HepG2 (cell line): ENCODE measurements around the gene GPBAR1. TPM values are rescaled to one million over a fixed set of nuclear protein-coding genes. Genes with fewer than 3 reads are reported as not detected.
A peak's percentile ranks its signal among the peaks of the same experiment; 100 is the strongest.

Experiments
- ADNP ChIP-seq: sonication (generic); formaldehyde crosslinking; IDR thresholded peaks from 2 replicates; pipeline ENCODE4 v1.4.0; 2020; ENCODE audit warnings: missing genetic modification reagents
- BCL6 ChIP-seq: IDR thresholded peaks from 2 replicates; pipeline ENCODE4 v1.6.1; 2016; ENCODE audit warnings: missing genetic modification reagents, missing compliant biosample characterization
- CCDC6 ChIP-seq: sonication (generic); formaldehyde crosslinking; IDR thresholded peaks from 2 replicates; pipeline ENCODE4 v1.8.1; 2022; ENCODE audit warnings: mild to moderate bottlenecking, missing genetic modification reagents, moderate library complexity
- FOXA1 ChIP-seq, 2 experiments: fragments of 450-650 bp in 1 of 2; sonication (generic) in 1 of 2; formaldehyde crosslinking in 1 of 2; IDR thresholded peaks; 2 replicates each; pipeline versions ENCODE4 v1.4.0 to v1.6.1; 2016 to 2020; ENCODE audit warnings: missing genetic modification reagents in 1 of 2
- HOXA5 ChIP-seq: sonication (generic); formaldehyde crosslinking; IDR thresholded peaks from 2 replicates; pipeline ENCODE4 v1.4.0; 2020; ENCODE audit warnings: missing genetic modification reagents
- HOXD1 ChIP-seq: sonication (generic); formaldehyde crosslinking; IDR thresholded peaks from 2 replicates; pipeline ENCODE4 v1.5.0; 2020; ENCODE audit warnings: missing genetic modification reagents
- MIER2 ChIP-seq: IDR thresholded peaks from 2 replicates; pipeline ENCODE4 v1.6.1; 2016; ENCODE audit warnings: missing biosample characterization, missing genetic modification reagents
- PHF21A ChIP-seq: sonication (generic); formaldehyde crosslinking; IDR thresholded peaks from 2 replicates; pipeline ENCODE4 v1.5.0; 2020; ENCODE audit warnings: mild to moderate bottlenecking, missing genetic modification reagents
- PHF8 ChIP-seq: sonication (generic); formaldehyde crosslinking; IDR thresholded peaks from 2 replicates; pipeline ENCODE4 v1.5.0; 2020; ENCODE audit warnings: missing genetic modification reagents
- PPARG ChIP-seq: conservative IDR thresholded peaks from 2 replicates; pipeline ENCODE4 v1.6.1; 2016; ENCODE audit warnings: missing biosample characterization, missing genetic modification reagents
- RCOR2 ChIP-seq: IDR thresholded peaks from 2 replicates; pipeline ENCODE4 v1.6.1; 2016; ENCODE audit warnings: missing biosample characterization, missing genetic modification reagents
- REPIN1 ChIP-seq: sonication (generic); formaldehyde crosslinking; IDR thresholded peaks from 2 replicates; pipeline ENCODE4 v1.8.0; 2022; ENCODE audit warnings: missing genetic modification reagents, low read depth, mild to moderate bottlenecking, borderline replicate concordance
- TCF7L2 ChIP-seq: IDR thresholded peaks from 2 replicates; pipeline ENCODE4 v1.6.1; 2011; ENCODE audit warnings: mild to moderate bottlenecking, low read depth, low read length, moderate library complexity
- ZNF460 ChIP-seq: sonication (generic); formaldehyde crosslinking; IDR thresholded peaks from 2 replicates; pipeline ENCODE4 v1.5.1; 2020; ENCODE audit warnings: missing genetic modification reagents, mild to moderate bottlenecking, borderline replicate concordance
- ZNF607 ChIP-seq: sonication (generic); formaldehyde crosslinking; IDR thresholded peaks from 2 replicates; pipeline ENCODE4 v1.5.1; 2020; ENCODE audit warnings: missing genetic modification reagents, mild to moderate bottlenecking, borderline replicate concordance
- ZNF883 ChIP-seq: sonication (generic); formaldehyde crosslinking; IDR thresholded peaks from 2 replicates; pipeline ENCODE4 v1.5.1; 2020; ENCODE audit warnings: mild to moderate bottlenecking, missing genetic modification reagents; ENCODE audit errors: not compliant biosample characterization
- polyA plus RNA-seq, 8 experiments: library from polyadenylated mRNA; depleted of rRNA in 3 of 8; stranded (reverse) in 7 of 8; unstranded in 1 of 8; fragments of >200 nt; fragmentation: Illumina TruSeq in 4 of 8; extraction: Trizol in 4 of 8; gene quantifications; 2 replicates each; pipeline versions ENCODE4 v1.2.1 to v1.2.3, GENCODE V29; 2011 to 2016; ENCODE audit warnings: low read depth in 4 of 8, missing spikeins in 1 of 8, mixed read lengths in 1 of 8; ENCODE audit not compliant: insufficient read depth in 1 of 8
- total RNA-seq, 5 experiments: library from RNA; depleted of rRNA; stranded (reverse); fragments of >200 nt; fragmentation: Illumina TruSeq; extraction: Trizol; gene quantifications; 2 replicates each; pipeline ENCODE4 v1.2.3, GENCODE V29; 2016; ENCODE audit warnings: low read depth in 1 of 5
- TF ChIP-seq, protein P1 (sequence below): sonication (generic); formaldehyde crosslinking; conservative IDR thresholded peaks from 2 replicates; pipeline ENCODE4 v1.4.0; 2020; ENCODE audit warnings: mild to moderate bottlenecking, missing genetic modification reagents, moderate library complexity
- TF ChIP-seq, protein P2 (sequence below): sonication (generic); formaldehyde crosslinking; IDR thresholded peaks from 2 replicates; pipeline ENCODE4 v1.4.0; 2020; ENCODE audit warnings: mild to moderate bottlenecking, missing genetic modification reagents
- TF ChIP-seq, protein P3 (sequence below): IDR thresholded peaks from 2 replicates; pipeline ENCODE4 v1.4.0; 2020; ENCODE audit warnings: mild to moderate bottlenecking, missing genetic modification reagents
- TF ChIP-seq, protein P4 (sequence below): sonication (generic); formaldehyde crosslinking; IDR thresholded peaks from 2 replicates; pipeline ENCODE4 v1.5.1; 2020; ENCODE audit warnings: missing genetic modification reagents, mild to moderate bottlenecking, borderline replicate concordance

GPBAR1 gene
- total and polyA plus RNA-seq, 2 of the 13 experiments (the other 11 are each of a cell fraction or from before 2014, with no cell fraction given): 0.05 to 0.09 TPM

DNA sequence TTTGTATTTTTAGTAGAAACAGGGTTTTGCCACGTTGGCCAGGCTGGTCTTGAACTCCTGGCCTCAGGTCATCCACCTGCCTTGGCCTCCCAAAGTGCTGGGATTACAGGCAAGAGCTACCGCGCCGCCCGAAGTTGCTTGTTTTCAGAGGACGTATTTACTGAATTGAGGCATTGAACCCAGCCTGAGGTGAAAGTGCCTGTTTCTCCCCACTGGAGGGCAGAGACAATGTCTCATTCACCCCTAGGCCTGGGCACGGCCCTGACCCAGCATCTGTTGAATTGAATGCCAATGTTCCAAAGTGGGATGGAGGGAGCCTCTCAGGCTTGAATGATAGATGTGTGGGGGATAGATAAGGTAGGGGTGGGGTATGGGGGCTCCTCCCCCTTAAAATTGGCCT, 36.0 kb downstream of the GPBAR1 start (continued):
- TF ChIP-seq ADNP (CRISPR knock-in tag) (peak; percentile 90; the same call in 1 of the 2 replicates), CCDC6 (CRISPR knock-in tag) (no peak), HOXA5 (0 out of 2 replicates have a peak, but pooled peaks have one; percentile 2), HOXD1 (CRISPR knock-in tag) (0 out of 2 replicates have a peak, but pooled peaks have one; percentile 37), ZNF883 (peak; percentile 27), PHF8 (CRISPR knock-in tag) (0 out of 2 replicates have a peak, but pooled peaks have one; percentile 25), ZNF460 (CRISPR knock-in tag) (no peak), PPARG (CRISPR knock-in tag) (no peak), ZNF607 (no peak), PHF21A (CRISPR knock-in tag) (0 out of 2 replicates have a peak, but pooled peaks have one; percentile 19), MIER2 (CRISPR knock-in tag) (no peak), RCOR2 (CRISPR knock-in tag) (0 out of 2 replicates have a peak, but pooled peaks have one; percentile 46), REPIN1 (CRISPR knock-in tag) (no peak), BCL6 (CRISPR knock-in tag) (peak; percentile 34; the same call in 1 of the 2 replicates), FOXA1 (IDR thresholded peaks at IDR 0.05) (no peak), FOXA1 (CRISPR knock-in tag; IDR thresholded peaks at IDR 0.05) (peak; percentile 61), TCF7L2 (no peak)
- TF ChIP-seq, protein P1, sequence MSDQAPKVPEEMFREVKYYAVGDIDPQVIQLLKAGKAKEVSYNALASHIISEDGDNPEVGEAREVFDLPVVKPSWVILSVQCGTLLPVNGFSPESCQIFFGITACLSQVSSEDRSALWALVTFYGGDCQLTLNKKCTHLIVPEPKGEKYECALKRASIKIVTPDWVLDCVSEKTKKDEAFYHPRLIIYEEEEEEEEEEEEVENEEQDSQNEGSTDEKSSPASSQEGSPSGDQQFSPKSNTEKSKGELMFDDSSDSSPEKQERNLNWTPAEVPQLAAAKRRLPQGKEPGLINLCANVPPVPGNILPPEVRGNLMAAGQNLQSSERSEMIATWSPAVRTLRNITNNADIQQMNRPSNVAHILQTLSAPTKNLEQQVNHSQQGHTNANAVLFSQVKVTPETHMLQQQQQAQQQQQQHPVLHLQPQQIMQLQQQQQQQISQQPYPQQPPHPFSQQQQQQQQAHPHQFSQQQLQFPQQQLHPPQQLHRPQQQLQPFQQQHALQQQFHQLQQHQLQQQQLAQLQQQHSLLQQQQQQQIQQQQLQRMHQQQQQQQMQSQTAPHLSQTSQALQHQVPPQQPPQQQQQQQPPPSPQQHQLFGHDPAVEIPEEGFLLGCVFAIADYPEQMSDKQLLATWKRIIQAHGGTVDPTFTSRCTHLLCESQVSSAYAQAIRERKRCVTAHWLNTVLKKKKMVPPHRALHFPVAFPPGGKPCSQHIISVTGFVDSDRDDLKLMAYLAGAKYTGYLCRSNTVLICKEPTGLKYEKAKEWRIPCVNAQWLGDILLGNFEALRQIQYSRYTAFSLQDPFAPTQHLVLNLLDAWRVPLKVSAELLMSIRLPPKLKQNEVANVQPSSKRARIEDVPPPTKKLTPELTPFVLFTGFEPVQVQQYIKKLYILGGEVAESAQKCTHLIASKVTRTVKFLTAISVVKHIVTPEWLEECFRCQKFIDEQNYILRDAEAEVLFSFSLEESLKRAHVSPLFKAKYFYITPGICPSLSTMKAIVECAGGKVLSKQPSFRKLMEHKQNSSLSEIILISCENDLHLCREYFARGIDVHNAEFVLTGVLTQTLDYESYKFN: peak; percentile 42; the same call in 1 of the 2 replicates
- TF ChIP-seq, protein P2, sequence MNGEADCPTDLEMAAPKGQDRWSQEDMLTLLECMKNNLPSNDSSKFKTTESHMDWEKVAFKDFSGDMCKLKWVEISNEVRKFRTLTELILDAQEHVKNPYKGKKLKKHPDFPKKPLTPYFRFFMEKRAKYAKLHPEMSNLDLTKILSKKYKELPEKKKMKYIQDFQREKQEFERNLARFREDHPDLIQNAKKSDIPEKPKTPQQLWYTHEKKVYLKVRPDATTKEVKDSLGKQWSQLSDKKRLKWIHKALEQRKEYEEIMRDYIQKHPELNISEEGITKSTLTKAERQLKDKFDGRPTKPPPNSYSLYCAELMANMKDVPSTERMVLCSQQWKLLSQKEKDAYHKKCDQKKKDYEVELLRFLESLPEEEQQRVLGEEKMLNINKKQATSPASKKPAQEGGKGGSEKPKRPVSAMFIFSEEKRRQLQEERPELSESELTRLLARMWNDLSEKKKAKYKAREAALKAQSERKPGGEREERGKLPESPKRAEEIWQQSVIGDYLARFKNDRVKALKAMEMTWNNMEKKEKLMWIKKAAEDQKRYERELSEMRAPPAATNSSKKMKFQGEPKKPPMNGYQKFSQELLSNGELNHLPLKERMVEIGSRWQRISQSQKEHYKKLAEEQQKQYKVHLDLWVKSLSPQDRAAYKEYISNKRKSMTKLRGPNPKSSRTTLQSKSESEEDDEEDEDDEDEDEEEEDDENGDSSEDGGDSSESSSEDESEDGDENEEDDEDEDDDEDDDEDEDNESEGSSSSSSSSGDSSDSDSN (CRISPR knock-in tag): peak; percentile 56
- TF ChIP-seq, protein P3, sequence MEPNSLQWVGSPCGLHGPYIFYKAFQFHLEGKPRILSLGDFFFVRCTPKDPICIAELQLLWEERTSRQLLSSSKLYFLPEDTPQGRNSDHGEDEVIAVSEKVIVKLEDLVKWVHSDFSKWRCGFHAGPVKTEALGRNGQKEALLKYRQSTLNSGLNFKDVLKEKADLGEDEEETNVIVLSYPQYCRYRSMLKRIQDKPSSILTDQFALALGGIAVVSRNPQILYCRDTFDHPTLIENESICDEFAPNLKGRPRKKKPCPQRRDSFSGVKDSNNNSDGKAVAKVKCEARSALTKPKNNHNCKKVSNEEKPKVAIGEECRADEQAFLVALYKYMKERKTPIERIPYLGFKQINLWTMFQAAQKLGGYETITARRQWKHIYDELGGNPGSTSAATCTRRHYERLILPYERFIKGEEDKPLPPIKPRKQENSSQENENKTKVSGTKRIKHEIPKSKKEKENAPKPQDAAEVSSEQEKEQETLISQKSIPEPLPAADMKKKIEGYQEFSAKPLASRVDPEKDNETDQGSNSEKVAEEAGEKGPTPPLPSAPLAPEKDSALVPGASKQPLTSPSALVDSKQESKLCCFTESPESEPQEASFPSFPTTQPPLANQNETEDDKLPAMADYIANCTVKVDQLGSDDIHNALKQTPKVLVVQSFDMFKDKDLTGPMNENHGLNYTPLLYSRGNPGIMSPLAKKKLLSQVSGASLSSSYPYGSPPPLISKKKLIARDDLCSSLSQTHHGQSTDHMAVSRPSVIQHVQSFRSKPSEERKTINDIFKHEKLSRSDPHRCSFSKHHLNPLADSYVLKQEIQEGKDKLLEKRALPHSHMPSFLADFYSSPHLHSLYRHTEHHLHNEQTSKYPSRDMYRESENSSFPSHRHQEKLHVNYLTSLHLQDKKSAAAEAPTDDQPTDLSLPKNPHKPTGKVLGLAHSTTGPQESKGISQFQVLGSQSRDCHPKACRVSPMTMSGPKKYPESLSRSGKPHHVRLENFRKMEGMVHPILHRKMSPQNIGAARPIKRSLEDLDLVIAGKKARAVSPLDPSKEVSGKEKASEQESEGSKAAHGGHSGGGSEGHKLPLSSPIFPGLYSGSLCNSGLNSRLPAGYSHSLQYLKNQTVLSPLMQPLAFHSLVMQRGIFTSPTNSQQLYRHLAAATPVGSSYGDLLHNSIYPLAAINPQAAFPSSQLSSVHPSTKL (CRISPR knock-in tag): peak; percentile 34; the same call in 1 of the 2 replicates
- TF ChIP-seq, protein P4, sequence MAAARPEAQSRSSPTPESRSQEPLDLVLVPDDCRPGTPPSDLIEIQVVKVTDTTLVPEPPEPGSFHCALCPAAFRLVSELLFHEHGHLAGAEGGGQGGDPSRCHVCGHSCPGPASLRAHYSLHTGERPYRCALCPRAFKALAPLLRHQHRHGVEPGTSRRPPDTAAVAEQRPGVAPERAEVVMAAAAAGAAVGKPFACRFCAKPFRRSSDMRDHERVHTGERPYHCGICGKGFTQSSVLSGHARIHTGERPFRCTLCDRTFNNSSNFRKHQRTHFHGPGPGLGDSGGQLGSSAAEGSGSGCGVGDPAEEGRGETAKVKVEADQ: no peak
